HL-60 (cell line): Measurements from ENCODE around the gene CCNJ.

Experiments
- DNase-seq, 2 experiments: peaks; one replicate each; pipeline ENCODE4 v3.0.0-alpha.2; 2010 to 2020; ENCODE audit warnings: low read depth in 1 of 2, low spot score in 1 of 2
- H3K27ac ChIP-seq: fragments of 250-450 bp; sonication (Bioruptor Pico); replicated peaks from 2 replicates; pipeline ENCODE4 v1.5.1; 2020; ENCODE audit warnings: mild to moderate bottlenecking, moderate library complexity
- H3K27me3 ChIP-seq: fragments of 250-450 bp; sonication (Bioruptor Pico); 2 replicates; pipeline ENCODE4 v1.5.1; 2021; ENCODE audit warnings: mild to moderate bottlenecking, moderate library complexity; ENCODE audit not compliant: insufficient read depth, poor library complexity, severe bottlenecking
- H3K4me3 ChIP-seq: replicated peaks from 2 replicates; pipeline ENCODE4 v1.5.1; 2011; ENCODE audit warnings: mild to moderate bottlenecking, control low read depth, low read length; ENCODE audit not compliant: insufficient read depth
- GABPA ChIP-seq: IDR thresholded peaks from 2 replicates; pipeline ENCODE4 v1.6.1; 2012; ENCODE audit warnings: low read depth
- POLR2AphosphoS5 ChIP-seq: IDR thresholded peaks from 2 replicates; pipeline ENCODE4 v1.6.1; 2012; ENCODE audit warnings: low read depth
- SPI1 ChIP-seq: IDR thresholded peaks from 2 replicates; pipeline ENCODE4 v1.6.1; 2012; ENCODE audit warnings: low read depth, mild to moderate bottlenecking, borderline replicate concordance
- TF ChIP-seq, protein P1 (sequence below): IDR thresholded peaks from one replicate; pipeline ENCODE4 v1.5.1; 2011; ENCODE audit warnings: low read length, control low read depth, inconsistent platforms; ENCODE audit not compliant: insufficient read depth
- TF ChIP-seq, protein P2 (sequence below): IDR thresholded peaks from 2 replicates; pipeline ENCODE4 v1.6.1; 2012; ENCODE audit warnings: low read depth; ENCODE audit not compliant: insufficient replicate concordance

CCNJ gene

GRCh38 chr10:96056787-96057186, 13.4 kb downstream of the CCNJ start:
- no peak overlapping the region for H3K4me3 ChIP-seq
- H3K27ac ChIP-seq, result no peak overlapping the region
- no peak for DNase-seq

DNA sequence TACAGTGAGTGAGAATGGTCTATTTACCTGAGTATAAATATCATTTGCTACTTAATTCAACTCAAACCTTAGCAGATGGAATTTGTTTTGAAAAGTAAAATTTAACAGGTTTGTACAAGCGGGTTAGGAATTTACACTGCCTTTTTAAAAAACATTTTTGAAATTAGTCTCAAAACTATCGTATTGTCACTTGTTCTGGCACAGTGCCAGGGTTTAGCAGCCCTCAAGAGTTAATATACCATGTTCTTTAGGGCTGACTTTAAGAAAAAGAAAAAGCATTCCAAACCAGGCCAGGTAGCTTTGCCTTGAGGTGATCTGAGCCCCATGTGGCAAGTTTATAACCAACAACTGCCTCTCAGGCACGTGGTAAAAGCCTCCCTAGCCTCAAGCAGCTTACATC, 17.8 kb downstream of the CCNJ start:
- no peak overlapping the region for H3K4me3 ChIP-seq
- TF ChIP-seq, protein P1, sequence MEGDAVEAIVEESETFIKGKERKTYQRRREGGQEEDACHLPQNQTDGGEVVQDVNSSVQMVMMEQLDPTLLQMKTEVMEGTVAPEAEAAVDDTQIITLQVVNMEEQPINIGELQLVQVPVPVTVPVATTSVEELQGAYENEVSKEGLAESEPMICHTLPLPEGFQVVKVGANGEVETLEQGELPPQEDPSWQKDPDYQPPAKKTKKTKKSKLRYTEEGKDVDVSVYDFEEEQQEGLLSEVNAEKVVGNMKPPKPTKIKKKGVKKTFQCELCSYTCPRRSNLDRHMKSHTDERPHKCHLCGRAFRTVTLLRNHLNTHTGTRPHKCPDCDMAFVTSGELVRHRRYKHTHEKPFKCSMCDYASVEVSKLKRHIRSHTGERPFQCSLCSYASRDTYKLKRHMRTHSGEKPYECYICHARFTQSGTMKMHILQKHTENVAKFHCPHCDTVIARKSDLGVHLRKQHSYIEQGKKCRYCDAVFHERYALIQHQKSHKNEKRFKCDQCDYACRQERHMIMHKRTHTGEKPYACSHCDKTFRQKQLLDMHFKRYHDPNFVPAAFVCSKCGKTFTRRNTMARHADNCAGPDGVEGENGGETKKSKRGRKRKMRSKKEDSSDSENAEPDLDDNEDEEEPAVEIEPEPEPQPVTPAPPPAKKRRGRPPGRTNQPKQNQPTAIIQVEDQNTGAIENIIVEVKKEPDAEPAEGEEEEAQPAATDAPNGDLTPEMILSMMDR, result no peak
- no peak for TF ChIP-seq GABPA
- no peak for TF ChIP-seq POLR2AphosphoS5
- no peak for TF ChIP-seq SPI1
- TF ChIP-seq, protein P2, sequence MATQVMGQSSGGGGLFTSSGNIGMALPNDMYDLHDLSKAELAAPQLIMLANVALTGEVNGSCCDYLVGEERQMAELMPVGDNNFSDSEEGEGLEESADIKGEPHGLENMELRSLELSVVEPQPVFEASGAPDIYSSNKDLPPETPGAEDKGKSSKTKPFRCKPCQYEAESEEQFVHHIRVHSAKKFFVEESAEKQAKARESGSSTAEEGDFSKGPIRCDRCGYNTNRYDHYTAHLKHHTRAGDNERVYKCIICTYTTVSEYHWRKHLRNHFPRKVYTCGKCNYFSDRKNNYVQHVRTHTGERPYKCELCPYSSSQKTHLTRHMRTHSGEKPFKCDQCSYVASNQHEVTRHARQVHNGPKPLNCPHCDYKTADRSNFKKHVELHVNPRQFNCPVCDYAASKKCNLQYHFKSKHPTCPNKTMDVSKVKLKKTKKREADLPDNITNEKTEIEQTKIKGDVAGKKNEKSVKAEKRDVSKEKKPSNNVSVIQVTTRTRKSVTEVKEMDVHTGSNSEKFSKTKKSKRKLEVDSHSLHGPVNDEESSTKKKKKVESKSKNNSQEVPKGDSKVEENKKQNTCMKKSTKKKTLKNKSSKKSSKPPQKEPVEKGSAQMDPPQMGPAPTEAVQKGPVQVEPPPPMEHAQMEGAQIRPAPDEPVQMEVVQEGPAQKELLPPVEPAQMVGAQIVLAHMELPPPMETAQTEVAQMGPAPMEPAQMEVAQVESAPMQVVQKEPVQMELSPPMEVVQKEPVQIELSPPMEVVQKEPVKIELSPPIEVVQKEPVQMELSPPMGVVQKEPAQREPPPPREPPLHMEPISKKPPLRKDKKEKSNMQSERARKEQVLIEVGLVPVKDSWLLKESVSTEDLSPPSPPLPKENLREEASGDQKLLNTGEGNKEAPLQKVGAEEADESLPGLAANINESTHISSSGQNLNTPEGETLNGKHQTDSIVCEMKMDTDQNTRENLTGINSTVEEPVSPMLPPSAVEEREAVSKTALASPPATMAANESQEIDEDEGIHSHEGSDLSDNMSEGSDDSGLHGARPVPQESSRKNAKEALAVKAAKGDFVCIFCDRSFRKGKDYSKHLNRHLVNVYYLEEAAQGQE, result no peak
- DNase-seq, result no peak
- no peak overlapping the region for H3K27ac ChIP-seq
- no peaks in the 10 kb centered on the region for H3K27me3 ChIP-seq

More at GRCh38 chr10:96056787-96057186, 13.4 kb downstream of the CCNJ start:
- TF ChIP-seq, protein P2, result no peak
- TF ChIP-seq SPI1 (no peak), POLR2AphosphoS5 (no peak), GABPA (no peak)
- TF ChIP-seq, protein P1, result no peak
- no peaks in the 10 kb centered on the region for H3K27me3 ChIP-seq

GRCh38 chr10:96072674-96073073, 29.3 kb downstream of the CCNJ start:
- TF ChIP-seq, protein P2, result no peak
- TF ChIP-seq GABPA, result no peak
- TF ChIP-seq, protein P1, result no peak
- no peak for TF ChIP-seq POLR2AphosphoS5
- TF ChIP-seq SPI1, result no peak
- Histone ChIP-seq H3K4me3 (no peak overlapping the region), H3K27ac (no peak overlapping the region), H3K27me3 (no peaks in the 10 kb centered on the region)
- no peak for DNase-seq
